ENCODE measurements around the gene SOCS2. TPM values are rescaled to one million over a fixed set of nuclear protein-coding genes. Genes with fewer than 3 reads are reported as not detected.

The SOCS2 gene
- polyA plus RNA-seq, 1 donor (not counting 4 experiments of a cell fraction or from before 2014, with no cell fraction given) = 15.0 TPM

- no peaks in the 10 kb centered on the region for H3K4me1 ChIP-seq (ENCODE audit: control insufficient read depth, extremely low read depth, insufficient read depth, low read length)
- no peak for TF ChIP-seq EZH2 (IDR thresholded peaks at IDR 0.05; ENCODE audit: low read length)
- H3K27me3 ChIP-seq (ENCODE audit: control insufficient read depth, extremely low read depth, insufficient read depth, low read length) = no peaks in the 10 kb centered on the region
- no peaks in the 10 kb centered on the region for H4K20me1 ChIP-seq (ENCODE audit: control insufficient read depth, extremely low read depth, insufficient read depth, low read length)
- no peak for DNase-seq (ENCODE audit: low read depth, low spot score)
- H3K4me3 ChIP-seq (ENCODE audit: control insufficient read depth in 2 of 3, extremely low read depth in 1 of 3, insufficient read depth in 2 of 3, low read depth in 1 of 3, low read length in 3 of 3) = no peak overlapping the region
- dilution Hi-C loops (cut with MboI; ENCODE audit: extremely low pct_ligation_motif_present, low sequenced_read_pairs) = no loop called here
- no peak overlapping the region for H3K9ac ChIP-seq (ENCODE audit: control insufficient read depth, extremely low read depth, insufficient read depth, low read length)
- H3K9me3 ChIP-seq (ENCODE audit: control insufficient read depth, low read depth, low read length) = no peaks in the 10 kb centered on the region
- no peak overlapping the region for H2AFZ ChIP-seq (ENCODE audit: control insufficient read depth, low read length)
- H3K9me1 ChIP-seq (ENCODE audit: control insufficient read depth, extremely low read depth, insufficient read depth, low read length) = no peaks in the 10 kb centered on the region
- H3K79me2 ChIP-seq (ENCODE audit: control insufficient read depth, insufficient read depth, low read length) = no peaks in the 10 kb centered on the region
- H3K36me3 ChIP-seq (ENCODE audit: control insufficient read depth in 2 of 2, extremely low read depth in 1 of 2, insufficient read depth in 2 of 2, low read length in 2 of 2) = no peaks in the 10 kb centered on the region
- H3K27ac ChIP-seq (ENCODE audit: control insufficient read depth, insufficient read depth, low read length) = no peak overlapping the region
- FAIRE-seq = no peak
- H3K4me2 ChIP-seq (ENCODE audit: control insufficient read depth, extremely low read depth, insufficient read depth, low read depth, low read length) = no peak overlapping the region
Observed at GRCh38 chr12:93603762-93604161, 31.3 kb downstream of the SOCS2 start.

- dilution Hi-C loops (cut with MboI; ENCODE audit: extremely low pct_ligation_motif_present, low sequenced_read_pairs) = no loop called here
- TF ChIP-seq EZH2 (IDR thresholded peaks at IDR 0.05; ENCODE audit: low read length) (no peak), CTCF (optimal IDR thresholded peaks at IDR 0.05 in 1 of 3, IDR thresholded peaks at IDR 0.05 in 1 of 3, conservative IDR thresholded peaks at IDR 0.05 in 1 of 3; ENCODE audit: extremely low read depth in 1 of 3, insufficient read depth in 2 of 3, low read length in 3 of 3) (no peak)
- Histone ChIP-seq H3K4me3 (ENCODE audit: control insufficient read depth in 2 of 3, extremely low read depth in 1 of 3, insufficient read depth in 2 of 3, low read depth in 1 of 3, low read length in 3 of 3) (no peak overlapping the region), H3K9ac (ENCODE audit: control insufficient read depth, extremely low read depth, insufficient read depth, low read length) (no peak overlapping the region), H3K9me1 (ENCODE audit: control insufficient read depth, extremely low read depth, insufficient read depth, low read length) (no peaks in the 10 kb centered on the region), H3K27ac (ENCODE audit: control insufficient read depth, insufficient read depth, low read length) (no peak overlapping the region), H3K36me3 (ENCODE audit: control insufficient read depth in 2 of 2, extremely low read depth in 1 of 2, insufficient read depth in 2 of 2, low read length in 2 of 2) (no peaks in the 10 kb centered on the region), H4K20me1 (ENCODE audit: control insufficient read depth, extremely low read depth, insufficient read depth, low read length) (no peaks in the 10 kb centered on the region), H3K4me1 (ENCODE audit: control insufficient read depth, extremely low read depth, insufficient read depth, low read length) (no peaks in the 10 kb centered on the region), H3K9me3 (ENCODE audit: control insufficient read depth, low read depth, low read length) (no peaks in the 10 kb centered on the region), H2AFZ (ENCODE audit: control insufficient read depth, low read length) (no peak overlapping the region), H3K4me2 (ENCODE audit: control insufficient read depth, extremely low read depth, insufficient read depth, low read depth, low read length) (no peak overlapping the region), H3K79me2 (ENCODE audit: control insufficient read depth, insufficient read depth, low read length) (no peaks in the 10 kb centered on the region), H3K27me3 (ENCODE audit: control insufficient read depth, extremely low read depth, insufficient read depth, low read length) (no peaks in the 10 kb centered on the region)
- FAIRE-seq (no peak), DNase-seq (ENCODE audit: low read depth, low spot score) (no peak)
Observed at GRCh38 chr12:93608313-93608712, 35.8 kb downstream of the SOCS2 start.

All from keratinocyte (primary cell).